HEK293T (cell line): Measurements from ENCODE around the gene CCNQ.

ENCODE experiments used
- CTCF ChIA-PET: fragments of 350-600 bp; formaldehyde crosslinking; extraction: SDS; loops from one replicate; lab custom pipeline; 2021; ENCODE audit warnings: antibody characterized with exemption, inconsistent platforms; lab: Yijun Ruan, JAX
- POLR2A ChIA-PET: fragments of 350-600 bp; formaldehyde crosslinking; extraction: SDS; loops from one replicate; lab custom pipeline; 2020; ENCODE audit warnings: antibody characterized with exemption, inconsistent platforms; lab: Yijun Ruan, JAX
- DNase-seq: peaks from one replicate; pipeline ENCODE4 v3.0.0; 2012; ENCODE audit warnings: mixed read lengths; ENCODE audit errors: extremely low spot score
- ARNT ChIP-seq: fragments of 450-650 bp; IDR thresholded peaks from 2 replicates; pipeline ENCODE4 v1.6.1; 2017; ENCODE audit warnings: mild to moderate bottlenecking
- BHLHE40 ChIP-seq: fragments of 450-650 bp; IDR thresholded peaks from 2 replicates; pipeline ENCODE4 v1.6.1; 2016; ENCODE audit warnings: mild to moderate bottlenecking, moderate library complexity, borderline replicate concordance
- CTBP1 ChIP-seq: fragments of 450-650 bp; IDR thresholded peaks from 2 replicates; pipeline ENCODE4 v1.6.1; 2016; ENCODE audit warnings: borderline replicate concordance
- ELF4 ChIP-seq: fragments of 450-650 bp; IDR thresholded peaks from 2 replicates; pipeline ENCODE4 v1.6.1; 2017; ENCODE audit warnings: antibody characterized with exemption
- FOXA1 ChIP-seq: fragments of 450-650 bp; IDR thresholded peaks from 2 replicates; pipeline ENCODE4 v1.6.1; 2016; ENCODE audit warnings: mild to moderate bottlenecking
- FOXK2 ChIP-seq: fragments of 450-650 bp; IDR thresholded peaks from 2 replicates; pipeline ENCODE4 v1.6.1; 2016; ENCODE audit warnings: mild to moderate bottlenecking
- FOXM1 ChIP-seq: fragments of 450-650 bp; IDR thresholded peaks from 2 replicates; pipeline ENCODE4 v1.6.1; 2017; ENCODE audit warnings: mild to moderate bottlenecking, borderline replicate concordance
- HDGF ChIP-seq: fragments of 450-650 bp; IDR thresholded peaks from 2 replicates; pipeline ENCODE4 v1.6.1; 2017; ENCODE audit warnings: antibody characterized with exemption, borderline replicate concordance
- L3MBTL2 ChIP-seq: fragments of 450-650 bp; conservative IDR thresholded peaks from 2 replicates; pipeline ENCODE4 v1.6.1; 2016; ENCODE audit warnings: mild to moderate bottlenecking
- LEF1 ChIP-seq: fragments of 450-650 bp; IDR thresholded peaks from 2 replicates; pipeline ENCODE4 v1.6.1; 2017; ENCODE audit warnings: mild to moderate bottlenecking, borderline replicate concordance
- NFRKB ChIP-seq: fragments of 450-650 bp; IDR thresholded peaks from 2 replicates; pipeline ENCODE4 v1.6.1; 2016; ENCODE audit warnings: mild to moderate bottlenecking, moderate library complexity
- SP1 ChIP-seq: fragments of 450-650 bp; IDR thresholded peaks from 2 replicates; pipeline ENCODE4 v1.6.1; 2017
- SUZ12 ChIP-seq: fragments of 450-650 bp; IDR thresholded peaks from 2 replicates; pipeline ENCODE4 v1.6.1; 2016; ENCODE audit warnings: mild to moderate bottlenecking
- TARDBP ChIP-seq: fragments of 450-650 bp; IDR thresholded peaks from 2 replicates; pipeline ENCODE4 v1.6.1; 2016
- ZNF384 ChIP-seq: fragments of 450-650 bp; IDR thresholded peaks from 2 replicates; pipeline ENCODE4 v1.6.1; 2016
- TF ChIP-seq, protein P1 (sequence below): fragments of 450-650 bp; IDR thresholded peaks from 2 replicates; pipeline ENCODE4 v1.6.1; 2016

The CCNQ gene

DNA sequence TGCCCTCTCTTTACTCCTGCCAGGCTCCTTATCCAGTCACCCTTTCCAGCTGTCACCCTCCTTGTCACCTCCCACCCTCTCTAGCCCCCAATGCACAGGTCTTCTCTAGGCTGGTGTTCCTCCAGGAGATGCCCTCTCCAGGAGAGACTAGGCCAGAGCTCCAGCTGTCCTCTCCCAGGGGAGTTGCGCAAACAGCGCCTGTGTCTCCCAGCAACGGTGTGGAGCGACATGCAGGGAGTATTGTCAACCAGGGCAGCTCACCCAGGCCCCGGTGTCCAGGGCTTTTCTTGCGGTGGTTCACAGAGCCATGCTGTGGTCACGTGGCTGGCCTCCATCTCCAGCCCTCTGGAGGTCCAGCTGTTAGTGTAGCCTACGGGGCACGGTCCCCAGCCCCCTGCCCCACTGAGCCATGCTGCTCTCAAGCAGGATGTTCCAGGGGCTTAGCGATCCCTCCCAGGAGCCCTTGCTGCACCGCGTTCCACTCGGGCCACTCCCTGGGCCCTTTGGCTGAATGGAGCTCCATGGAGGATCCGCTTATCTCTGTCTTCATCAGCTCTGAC is 34.8 kb downstream of the CCNQ start:
- ChIA-PET POLR2A (no interaction called here), CTCF (interaction anchor here (0.6 to 2.3 kb wide), 4 partner anchors 10 to 363 kb away, joined by 3 to 10 read pairs (median 6); no protein-coding TSS in a partner anchor)
- TF ChIP-seq SUZ12 (no peak), SP1 (no peak), FOXA1 (no peak), CTBP1 (no peak), TARDBP (no peak), LEF1 (no peak), FOXK2 (no peak), ELF4 (no peak)
- no peak for DNase-seq

DNA sequence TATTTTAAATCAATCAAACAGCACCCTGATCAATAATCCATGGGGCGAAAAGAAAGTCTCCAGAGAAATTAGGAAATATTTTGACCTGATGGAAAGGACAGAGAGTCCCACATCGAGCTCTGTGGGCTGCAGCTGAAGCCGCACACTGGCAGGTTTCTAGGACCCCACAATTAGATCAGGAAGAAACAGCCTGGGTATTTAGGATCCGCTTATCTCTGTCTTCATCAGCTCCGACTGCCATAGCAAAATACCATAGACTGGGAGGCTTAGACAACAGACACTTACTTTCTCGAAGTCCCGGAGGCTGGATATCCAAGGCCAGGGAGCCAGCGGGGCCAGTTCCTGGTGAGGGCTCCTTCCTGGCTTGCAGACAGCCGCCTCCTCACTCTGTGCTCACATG is 36.4 kb downstream of the CCNQ start:
- CTCF ChIA-PET, result interaction anchor here (1.2 kb wide), 1 partner anchor 82 kb away, joined by 3 read pairs; no protein-coding TSS in a partner anchor
- DNase-seq, result no peak
- POLR2A ChIA-PET, result interaction anchor here (0.6 kb wide), 1 partner anchor 17 kb away, joined by 3 read pairs; no protein-coding TSS in a partner anchor
- no peak for TF ChIP-seq LEF1
- no peak for TF ChIP-seq SUZ12
- TF ChIP-seq BHLHE40, result no peak
- TF ChIP-seq FOXK2, result no peak

DNA sequence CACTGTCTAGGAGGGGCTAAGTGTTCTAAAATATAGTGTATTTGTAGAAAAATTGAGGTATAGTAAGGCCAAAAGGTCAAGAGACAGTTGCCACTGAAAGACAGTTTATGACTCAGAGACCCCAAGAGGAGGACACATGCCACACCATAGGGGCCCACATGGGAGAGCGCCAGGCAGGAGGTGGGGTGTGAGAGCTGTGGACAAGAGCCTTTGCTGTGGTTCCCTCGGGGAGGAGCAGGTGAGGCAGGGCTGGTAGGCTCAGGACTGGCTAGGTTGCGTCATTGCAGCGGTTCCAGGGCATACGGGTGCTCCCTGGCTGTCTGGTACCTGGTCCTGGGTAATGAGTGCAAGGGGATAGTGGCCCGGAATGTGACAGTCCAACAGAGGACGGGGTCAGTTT is 37.6 kb downstream of the CCNQ start:
- DNase-seq, result no peak
- ChIA-PET CTCF (interaction anchor here (1.2 kb wide), 1 partner anchor 83 kb away, joined by 3 read pairs; no protein-coding TSS in a partner anchor), POLR2A (no interaction called here)
- TF ChIP-seq SP1 (no peak), FOXA1 (no peak), L3MBTL2 (no peak), FOXK2 (no peak), FOXM1 (no peak), CTBP1 (no peak), SUZ12 (no peak), ZNF384 (no peak), ELF4 (no peak), BHLHE40 (no peak), HDGF (no peak), ARNT (no peak), TARDBP (no peak), LEF1 (no peak), NFRKB (no peak)

DNA sequence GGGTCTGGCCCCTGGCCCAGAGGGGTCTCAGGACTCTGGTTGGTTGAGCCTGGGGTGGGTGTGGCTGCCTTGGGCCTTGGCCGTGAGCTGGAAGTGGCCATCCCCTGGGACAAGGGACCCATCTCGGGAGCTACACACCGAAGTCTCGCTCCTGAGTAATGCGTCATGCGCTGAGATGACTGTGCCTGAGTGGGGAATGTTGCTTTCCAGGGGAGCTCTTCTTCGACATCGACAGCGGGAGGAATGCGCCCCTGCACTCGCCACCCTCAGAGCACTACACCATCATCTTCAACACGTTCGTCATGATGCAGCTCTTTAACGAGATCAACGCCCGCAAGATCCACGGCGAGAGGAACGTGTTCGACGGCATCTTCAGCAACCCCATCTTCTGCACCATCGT is 38.5 kb downstream of the CCNQ start:
- no peak for DNase-seq
- no peak for TF ChIP-seq ARNT
- no peak for TF ChIP-seq ZNF384
- no peak for TF ChIP-seq CTBP1
- TF ChIP-seq, protein P1, sequence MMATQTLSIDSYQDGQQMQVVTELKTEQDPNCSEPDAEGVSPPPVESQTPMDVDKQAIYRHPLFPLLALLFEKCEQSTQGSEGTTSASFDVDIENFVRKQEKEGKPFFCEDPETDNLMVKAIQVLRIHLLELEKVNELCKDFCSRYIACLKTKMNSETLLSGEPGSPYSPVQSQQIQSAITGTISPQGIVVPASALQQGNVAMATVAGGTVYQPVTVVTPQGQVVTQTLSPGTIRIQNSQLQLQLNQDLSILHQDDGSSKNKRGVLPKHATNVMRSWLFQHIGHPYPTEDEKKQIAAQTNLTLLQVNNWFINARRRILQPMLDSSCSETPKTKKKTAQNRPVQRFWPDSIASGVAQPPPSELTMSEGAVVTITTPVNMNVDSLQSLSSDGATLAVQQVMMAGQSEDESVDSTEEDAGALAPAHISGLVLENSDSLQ, result no peak
- no peak for TF ChIP-seq NFRKB
- TF ChIP-seq TARDBP, result no peak
- no peak for TF ChIP-seq LEF1
- TF ChIP-seq BHLHE40, result no peak
- no peak for TF ChIP-seq SP1
- no peak for TF ChIP-seq SUZ12
- ChIA-PET POLR2A (interaction anchor here (1.0 kb wide), 1 partner anchor 84 kb away, joined by 3 read pairs; no protein-coding TSS in a partner anchor), CTCF (interaction anchor here (0.9 to 1.4 kb wide), 2 partner anchors 8 to 21 kb away, joined by 3 read pairs; no protein-coding TSS in a partner anchor)

DNA sequence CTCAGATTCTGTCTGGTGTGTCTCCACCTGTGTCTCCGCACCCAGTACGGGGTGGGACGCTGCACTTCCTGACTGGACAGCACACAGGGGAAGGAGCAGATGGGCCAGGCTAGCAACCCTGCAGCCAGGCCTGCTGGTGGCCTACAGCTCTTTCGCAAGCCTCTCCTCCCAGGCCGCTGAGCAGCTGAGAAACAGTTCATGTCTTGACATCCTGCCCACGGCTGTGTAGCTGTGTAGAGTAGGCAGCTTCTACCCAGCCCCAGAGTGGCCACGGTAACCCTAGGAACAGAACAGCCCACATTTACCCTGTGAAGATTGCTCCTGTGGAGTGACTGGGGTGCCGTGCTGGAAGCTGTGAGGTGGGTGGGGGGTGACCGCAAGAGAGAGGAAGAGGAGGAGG is 38.9 kb downstream of the CCNQ start:
- POLR2A ChIA-PET, result interaction anchor here (1.0 kb wide), 1 partner anchor 85 kb away, joined by 3 read pairs; no protein-coding TSS in a partner anchor
- CTCF ChIA-PET, result interaction anchor here (0.9 to 1.4 kb wide), 2 partner anchors 9 to 21 kb away, joined by 3 read pairs; no protein-coding TSS in a partner anchor
- DNase-seq, result no peak
- no peak for TF ChIP-seq ELF4
- TF ChIP-seq TARDBP, result no peak
- TF ChIP-seq SUZ12, result no peak
- no peak for TF ChIP-seq ZNF384
- no peak for TF ChIP-seq NFRKB
- no peak for TF ChIP-seq LEF1
- TF ChIP-seq L3MBTL2, result no peak
- no peak for TF ChIP-seq ARNT
- TF ChIP-seq FOXA1, result no peak
- TF ChIP-seq, protein P1, result no peak
- TF ChIP-seq FOXM1, result no peak
- no peak for TF ChIP-seq FOXK2
- TF ChIP-seq SP1, result no peak
- no peak for TF ChIP-seq CTBP1
- no peak for TF ChIP-seq BHLHE40
- no peak for TF ChIP-seq HDGF

DNA sequence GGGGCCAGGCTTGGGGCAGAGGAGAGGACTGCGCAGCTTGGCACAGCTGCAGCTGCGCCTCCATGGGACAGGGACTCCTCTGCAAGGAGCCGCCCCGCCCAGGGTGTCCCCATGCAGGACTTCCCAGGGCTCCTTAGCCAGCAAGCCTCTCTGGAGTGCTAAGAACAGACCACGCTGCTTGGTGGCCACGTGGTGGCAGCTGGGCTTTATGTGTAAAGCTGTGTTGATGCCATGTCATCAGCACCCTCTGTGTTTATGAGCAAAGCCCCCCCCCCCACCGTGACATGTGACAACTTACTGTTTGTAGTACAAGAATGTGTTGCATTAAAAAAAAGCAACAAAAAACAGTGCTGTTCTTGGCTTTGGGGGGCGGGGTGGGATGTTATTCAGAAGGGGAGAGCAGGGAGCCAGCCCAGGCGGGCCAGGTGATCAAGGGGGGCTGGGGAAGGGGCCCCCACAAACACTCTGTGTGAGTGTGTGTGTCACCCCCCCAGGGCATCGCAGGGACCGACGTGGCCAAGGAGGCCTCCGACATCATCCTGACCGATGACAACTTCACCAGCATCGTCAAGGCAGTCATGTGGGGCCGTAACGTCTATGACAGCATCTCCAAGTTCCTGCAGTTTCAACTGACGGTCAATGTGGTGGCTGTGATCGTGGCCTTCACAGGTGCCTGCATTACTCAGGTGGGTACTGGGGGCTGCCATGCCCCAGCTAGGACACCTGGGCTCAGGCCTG is 41.2 kb downstream of the CCNQ start:
- no peak for DNase-seq
- POLR2A ChIA-PET, result no interaction called here
- CTCF ChIA-PET, result interaction anchor here (0.8 to 1.5 kb wide), 3 partner anchors 91 to 151 kb away, joined by 3 to 5 read pairs (median 4); no protein-coding TSS in a partner anchor
- TF ChIP-seq SUZ12 (no peak), FOXK2 (no peak), NFRKB (no peak), SP1 (no peak), FOXA1 (no peak), LEF1 (no peak), BHLHE40 (no peak), ZNF384 (no peak), HDGF (no peak), ARNT (no peak), L3MBTL2 (no peak), FOXM1 (no peak)
- TF ChIP-seq, protein P1, result no peak
